ENCODE results near the gene ATP8A1. TPM values are rescaled to one million over a fixed set of nuclear protein-coding genes. Genes with fewer than 3 reads are reported as not detected.

Gene ATP8A1
- total and polyA plus RNA-seq, 2 donors from 2014 or later, result 4.6 to 27.4 TPM

DNA sequence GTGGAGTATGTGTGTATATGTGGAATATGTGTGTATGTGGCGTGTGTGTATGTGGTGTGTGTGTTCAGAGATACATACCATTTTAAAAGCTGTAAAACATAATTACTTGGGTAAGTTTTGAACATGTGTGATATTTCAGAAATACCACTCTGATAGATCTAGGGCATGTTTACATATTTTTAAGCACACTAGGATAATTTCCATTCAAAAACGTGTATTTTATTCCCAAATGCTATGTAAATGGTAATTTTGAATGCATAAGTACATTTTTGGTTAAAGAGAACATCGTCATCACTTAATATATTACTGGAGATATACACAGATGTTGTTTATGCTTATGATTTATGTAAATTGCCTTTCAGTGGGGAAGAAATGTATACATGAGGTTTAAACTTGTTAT lies 294.3 kb downstream of the ATP8A1 start:
- DNase-seq (peak in 1 of 5 donors; percentile 12), FAIRE-seq (no peak)
- intact Hi-C loops (cut with DNase I), result no loop called here

DNA sequence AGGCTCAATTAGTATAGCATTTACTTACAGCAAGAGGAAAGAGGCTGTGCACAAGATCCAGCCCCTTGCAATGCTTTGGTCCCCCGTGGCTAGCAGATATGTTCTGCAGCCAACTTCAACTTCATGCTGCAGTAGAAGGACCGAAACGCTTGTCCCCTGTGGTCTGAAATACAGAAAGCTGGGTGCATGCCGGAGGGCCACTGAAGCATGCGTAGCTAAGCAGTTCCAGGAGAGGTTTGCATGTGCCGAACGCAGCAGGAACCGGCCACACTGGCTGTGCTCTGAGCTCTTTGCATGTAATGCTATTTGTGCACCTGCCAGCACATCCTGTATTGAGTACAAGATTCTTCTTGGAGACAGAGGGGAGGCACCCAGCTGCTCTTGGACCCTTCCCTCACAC lies 295.4 kb downstream of the ATP8A1 start:
- TF ChIP-seq, protein P1, sequence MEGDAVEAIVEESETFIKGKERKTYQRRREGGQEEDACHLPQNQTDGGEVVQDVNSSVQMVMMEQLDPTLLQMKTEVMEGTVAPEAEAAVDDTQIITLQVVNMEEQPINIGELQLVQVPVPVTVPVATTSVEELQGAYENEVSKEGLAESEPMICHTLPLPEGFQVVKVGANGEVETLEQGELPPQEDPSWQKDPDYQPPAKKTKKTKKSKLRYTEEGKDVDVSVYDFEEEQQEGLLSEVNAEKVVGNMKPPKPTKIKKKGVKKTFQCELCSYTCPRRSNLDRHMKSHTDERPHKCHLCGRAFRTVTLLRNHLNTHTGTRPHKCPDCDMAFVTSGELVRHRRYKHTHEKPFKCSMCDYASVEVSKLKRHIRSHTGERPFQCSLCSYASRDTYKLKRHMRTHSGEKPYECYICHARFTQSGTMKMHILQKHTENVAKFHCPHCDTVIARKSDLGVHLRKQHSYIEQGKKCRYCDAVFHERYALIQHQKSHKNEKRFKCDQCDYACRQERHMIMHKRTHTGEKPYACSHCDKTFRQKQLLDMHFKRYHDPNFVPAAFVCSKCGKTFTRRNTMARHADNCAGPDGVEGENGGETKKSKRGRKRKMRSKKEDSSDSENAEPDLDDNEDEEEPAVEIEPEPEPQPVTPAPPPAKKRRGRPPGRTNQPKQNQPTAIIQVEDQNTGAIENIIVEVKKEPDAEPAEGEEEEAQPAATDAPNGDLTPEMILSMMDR (IDR thresholded peaks at IDR 0.05; ENCODE audit: borderline replicate concordance, extremely low read depth, insufficient read depth), result no peak
- FAIRE-seq, result no peak

More for the DNA sequence above, 294.3 kb downstream of the ATP8A1 start:
- Histone ChIP-seq H3K4me3 (ENCODE audit: low read length in 3 of 3) (no peak overlapping the region), H3K27ac (ENCODE audit: low read depth in 2 of 2, low read length in 2 of 2) (no peak overlapping the region), H3K9ac (ENCODE audit: low read length in 3 of 3) (no peak overlapping the region), H3K27me3 (ENCODE audit: control insufficient read depth, insufficient read depth, low read length) (no peaks in the 10 kb centered on the region), H3K9me3 (ENCODE audit: control insufficient read depth in 2 of 3, insufficient read depth in 1 of 3, low read length in 3 of 3) (no peaks in the 10 kb centered on the region), H3K36me3 (ENCODE audit: control insufficient read depth in 2 of 3, insufficient read depth in 3 of 3, low read length in 3 of 3) (no peaks in the 10 kb centered on the region), H3K4me1 (ENCODE audit: control insufficient read depth in 2 of 3, insufficient read depth in 2 of 3, low read depth in 1 of 3, low read length in 3 of 3) (peaks cover 0 to 6% (median 0%) of the 10 kb centered on the region in 3 donors)
- TF ChIP-seq, protein P1 (IDR thresholded peaks at IDR 0.05; ENCODE audit: borderline replicate concordance, extremely low read depth, insufficient read depth), result no peak

DNA sequence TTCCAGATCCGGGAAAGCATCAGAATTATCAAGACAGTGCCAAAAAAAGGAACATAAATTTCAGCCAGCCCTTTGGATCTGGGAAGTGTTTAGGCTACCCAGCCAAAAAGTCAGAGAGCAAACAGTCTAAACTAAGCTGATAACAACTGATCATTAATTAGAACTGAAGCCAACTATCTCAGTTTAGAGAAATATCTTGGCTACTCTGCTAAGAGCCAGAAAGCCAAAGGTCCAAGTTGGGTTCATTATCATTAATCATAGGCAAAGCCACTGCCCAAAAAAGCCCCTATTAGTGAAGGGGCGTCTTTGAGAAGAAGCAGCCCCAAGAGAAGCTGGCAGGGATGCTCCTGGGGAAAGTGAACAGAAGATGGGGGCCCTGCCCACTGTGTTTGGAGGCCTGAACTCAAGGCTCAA lies 296.6 kb downstream of the ATP8A1 start:
- H3K4me3 ChIP-seq (ENCODE audit: low read length in 3 of 3), result no peak overlapping the region
- peaks cover 0 to 6% (median 0%) of the 10 kb centered on the region in 3 donors for H3K4me1 ChIP-seq (ENCODE audit: control insufficient read depth in 2 of 3, insufficient read depth in 2 of 3, low read depth in 1 of 3, low read length in 3 of 3)
- H3K9me3 ChIP-seq (ENCODE audit: control insufficient read depth in 2 of 3, insufficient read depth in 1 of 3, low read length in 3 of 3), result no peaks in the 10 kb centered on the region
- TF ChIP-seq, protein P1 (IDR thresholded peaks at IDR 0.05; ENCODE audit: borderline replicate concordance, extremely low read depth, insufficient read depth), result no peak
- FAIRE-seq, result no peak
- no peak overlapping the region for H3K27ac ChIP-seq (ENCODE audit: low read depth in 2 of 2, low read length in 2 of 2)
- peak in 2 of 5 donors; percentile 53 to 77 for DNase-seq
- intact Hi-C loops (cut with DNase I), result no loop called here
- no peaks in the 10 kb centered on the region for H3K27me3 ChIP-seq (ENCODE audit: control insufficient read depth, insufficient read depth, low read length)
- H3K36me3 ChIP-seq (ENCODE audit: control insufficient read depth in 2 of 3, insufficient read depth in 3 of 3, low read length in 3 of 3), result no peaks in the 10 kb centered on the region
- H3K9ac ChIP-seq (ENCODE audit: low read length in 3 of 3), result no peak overlapping the region

More for the DNA sequence above, 295.4 kb downstream of the ATP8A1 start:
- no peaks in the 10 kb centered on the region for H3K9me3 ChIP-seq (ENCODE audit: control insufficient read depth in 2 of 3, insufficient read depth in 1 of 3, low read length in 3 of 3)
- intact Hi-C loops (cut with DNase I), result no loop called here
- no peak overlapping the region for H3K9ac ChIP-seq (ENCODE audit: low read length in 3 of 3)
- H3K27ac ChIP-seq (ENCODE audit: low read depth in 2 of 2, low read length in 2 of 2), result no peak overlapping the region
- H3K4me1 ChIP-seq (ENCODE audit: control insufficient read depth in 2 of 3, insufficient read depth in 2 of 3, low read depth in 1 of 3, low read length in 3 of 3), result peaks cover 0 to 6% (median 0%) of the 10 kb centered on the region in 3 donors
- H3K36me3 ChIP-seq (ENCODE audit: control insufficient read depth in 2 of 3, insufficient read depth in 3 of 3, low read length in 3 of 3), result no peaks in the 10 kb centered on the region
- DNase-seq, result peak; percentile 56 to 79 (median 70)
- no peaks in the 10 kb centered on the region for H3K27me3 ChIP-seq (ENCODE audit: control insufficient read depth, insufficient read depth, low read length)
- H3K4me3 ChIP-seq (ENCODE audit: low read length in 3 of 3), result no peak overlapping the region

DNA sequence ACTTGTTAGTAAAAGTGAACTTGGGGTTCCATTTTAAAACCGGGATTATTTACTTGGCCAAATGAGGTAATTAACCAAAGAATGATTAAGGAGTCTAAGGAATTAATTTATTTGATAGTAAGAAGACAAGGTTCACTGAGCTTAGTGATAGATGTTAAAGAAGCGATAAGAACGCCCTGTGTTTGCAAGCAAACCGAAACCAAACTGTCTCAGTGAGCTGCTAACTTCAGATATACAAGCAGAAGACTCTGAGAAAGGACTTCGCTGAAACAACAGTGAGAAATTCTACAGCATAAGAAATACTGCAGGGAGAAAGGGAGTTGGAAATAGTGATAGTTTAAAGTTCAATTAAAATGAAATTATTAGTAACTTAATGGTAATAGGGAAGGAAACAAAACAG lies 297.2 kb downstream of the ATP8A1 start:
- intact Hi-C loops (cut with DNase I), result no loop called here
- H3K36me3 ChIP-seq (ENCODE audit: control insufficient read depth in 2 of 3, insufficient read depth in 3 of 3, low read length in 3 of 3), result no peaks in the 10 kb centered on the region
- peaks cover 0 to 6% (median 0%) of the 10 kb centered on the region in 3 donors for H3K4me1 ChIP-seq (ENCODE audit: control insufficient read depth in 2 of 3, insufficient read depth in 2 of 3, low read depth in 1 of 3, low read length in 3 of 3)
- no peaks in the 10 kb centered on the region for H3K9me3 ChIP-seq (ENCODE audit: control insufficient read depth in 2 of 3, insufficient read depth in 1 of 3, low read length in 3 of 3)
- H3K4me3 ChIP-seq (ENCODE audit: low read length in 3 of 3), result peak overlapping the region in 2 of 3 donors; percentile 21 to 26
- peak in 2 of 5 donors; percentile 69 to 88 for DNase-seq
- H3K27ac ChIP-seq (ENCODE audit: low read depth in 2 of 2, low read length in 2 of 2), result no peak overlapping the region
- TF ChIP-seq, protein P1 (IDR thresholded peaks at IDR 0.05; ENCODE audit: borderline replicate concordance, extremely low read depth, insufficient read depth), result no peak
- no peak overlapping the region for H3K9ac ChIP-seq (ENCODE audit: low read length in 3 of 3)
- no peaks in the 10 kb centered on the region for H3K27me3 ChIP-seq (ENCODE audit: control insufficient read depth, insufficient read depth, low read length)
- no peak for FAIRE-seq
